Fibroblast of the aortic adventitia (primary cell): Measurements from ENCODE around the gene NTN3. TPM values are rescaled to one million over a fixed set of nuclear protein-coding genes. Genes with fewer than 3 reads are reported as not detected.
A peak's percentile ranks its signal among the peaks of the same experiment; 100 is the strongest.

Source experiments
- DNase-seq: peaks from one replicate; pipeline ENCODE4 v3.0.0-alpha.2; 2010; ENCODE audit warnings: low read depth
- H3K4me3 ChIP-seq: 2 replicates; pipeline ENCODE4 v1.5.1; 2011; ENCODE audit warnings: low read depth, mild to moderate bottlenecking, control low read depth, low read length, moderate library complexity
- total RNA-seq: library from RNA; depleted of rRNA; stranded (reverse); fragments of >200 nt; gene quantifications from 2 replicates; pipeline ENCODE4 v1.2.3, GENCODE V29; 2012; ENCODE audit warnings: low replicate concordance
- TF ChIP-seq, protein P1 (sequence below): IDR thresholded peaks from 2 replicates; pipeline ENCODE4 v1.5.1; 2011; ENCODE audit warnings: mild to moderate bottlenecking, low read length, control low read depth, inconsistent platforms; ENCODE audit not compliant: insufficient read depth

The NTN3 gene
- total RNA-seq, 1 donor, result 0.45 TPM

DNA sequence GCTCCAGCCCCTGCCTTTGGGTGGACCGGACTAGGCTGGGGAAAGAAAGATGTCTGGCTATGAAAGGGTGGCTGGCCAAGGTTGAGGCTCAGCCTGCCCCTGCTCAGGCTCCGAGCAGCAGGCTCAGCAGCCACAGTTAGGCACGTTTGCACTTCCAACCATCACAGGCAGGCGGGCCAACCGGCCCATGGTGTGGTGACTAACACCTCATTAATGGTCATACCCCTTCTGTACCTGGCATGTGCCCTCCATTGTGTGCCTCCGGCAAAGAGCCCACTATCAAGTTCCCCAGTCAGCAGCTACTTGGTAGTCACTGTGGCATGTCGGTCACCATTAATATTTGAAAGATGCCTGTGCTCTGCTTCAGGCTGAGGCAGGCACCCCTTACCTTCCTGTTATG is 10.6 kb downstream of the NTN3 start:
- TF ChIP-seq, protein P1, sequence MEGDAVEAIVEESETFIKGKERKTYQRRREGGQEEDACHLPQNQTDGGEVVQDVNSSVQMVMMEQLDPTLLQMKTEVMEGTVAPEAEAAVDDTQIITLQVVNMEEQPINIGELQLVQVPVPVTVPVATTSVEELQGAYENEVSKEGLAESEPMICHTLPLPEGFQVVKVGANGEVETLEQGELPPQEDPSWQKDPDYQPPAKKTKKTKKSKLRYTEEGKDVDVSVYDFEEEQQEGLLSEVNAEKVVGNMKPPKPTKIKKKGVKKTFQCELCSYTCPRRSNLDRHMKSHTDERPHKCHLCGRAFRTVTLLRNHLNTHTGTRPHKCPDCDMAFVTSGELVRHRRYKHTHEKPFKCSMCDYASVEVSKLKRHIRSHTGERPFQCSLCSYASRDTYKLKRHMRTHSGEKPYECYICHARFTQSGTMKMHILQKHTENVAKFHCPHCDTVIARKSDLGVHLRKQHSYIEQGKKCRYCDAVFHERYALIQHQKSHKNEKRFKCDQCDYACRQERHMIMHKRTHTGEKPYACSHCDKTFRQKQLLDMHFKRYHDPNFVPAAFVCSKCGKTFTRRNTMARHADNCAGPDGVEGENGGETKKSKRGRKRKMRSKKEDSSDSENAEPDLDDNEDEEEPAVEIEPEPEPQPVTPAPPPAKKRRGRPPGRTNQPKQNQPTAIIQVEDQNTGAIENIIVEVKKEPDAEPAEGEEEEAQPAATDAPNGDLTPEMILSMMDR, result no peak
- no peak for DNase-seq
- no peak overlapping the region for H3K4me3 ChIP-seq

DNA sequence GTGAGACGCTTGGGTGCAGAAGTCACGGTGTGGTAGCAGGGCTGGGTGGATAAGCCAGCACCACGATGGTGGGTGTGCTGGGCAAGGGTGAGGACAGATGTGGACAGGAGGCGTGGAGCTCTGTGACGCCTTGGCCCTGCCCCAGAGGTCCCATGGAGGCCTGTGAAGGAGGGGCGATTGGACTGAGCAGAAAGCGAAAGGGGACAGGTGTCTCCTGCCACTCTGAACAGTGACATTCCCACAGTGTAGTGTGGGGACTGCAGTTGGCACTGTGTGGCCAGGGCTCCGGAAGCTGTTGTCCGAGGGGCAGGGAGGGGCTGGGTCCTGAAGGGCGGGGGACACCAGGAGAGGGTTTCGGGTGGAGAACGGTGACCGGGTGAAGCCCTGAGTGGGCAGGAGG is 11.2 kb downstream of the NTN3 start:
- TF ChIP-seq, protein P1, result no peak
- DNase-seq, result no peak
- H3K4me3 ChIP-seq, result peak overlapping the region; percentile 56

DNA sequence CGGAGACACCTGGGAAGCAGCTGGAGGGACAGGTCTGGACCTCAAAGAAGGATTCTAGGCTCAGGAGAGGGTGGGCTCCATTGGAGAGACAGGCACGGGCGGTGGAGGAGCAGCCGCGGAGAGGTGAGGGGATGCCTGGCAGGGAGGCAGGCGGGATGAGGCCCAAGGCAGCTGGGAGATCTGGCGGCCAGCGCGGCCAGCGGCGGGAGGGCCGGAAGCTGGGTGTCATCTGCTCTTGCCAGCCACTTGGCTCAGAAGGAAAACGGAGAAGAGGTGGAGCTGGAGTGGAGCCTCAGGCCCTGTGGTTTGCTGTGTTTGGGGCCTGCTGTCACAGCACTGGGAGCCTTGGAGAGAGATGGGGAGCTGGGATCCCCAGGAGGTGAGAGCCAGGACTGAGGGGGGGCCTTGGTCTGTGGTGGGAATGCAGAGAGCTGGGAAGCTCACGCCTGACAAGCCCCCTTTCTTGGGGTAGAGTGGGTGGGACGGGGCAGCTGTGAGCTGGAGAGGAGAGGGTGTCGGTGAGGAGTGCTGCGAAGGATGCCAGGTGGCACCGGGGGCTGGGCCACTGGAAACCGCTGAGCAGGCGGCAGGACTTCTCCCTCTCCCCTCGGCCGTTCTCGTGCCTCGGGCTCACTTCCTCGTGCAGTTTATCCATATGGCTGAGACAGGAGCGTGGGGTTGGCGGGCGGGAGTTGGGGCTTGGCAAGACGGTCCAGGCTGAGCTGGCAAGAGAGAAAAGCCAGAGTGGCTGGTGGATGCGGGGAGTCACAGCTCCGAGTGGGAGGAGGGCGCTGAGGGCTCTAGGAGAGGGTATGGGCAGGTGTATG is 11.8 kb downstream of the NTN3 start:
- H3K4me3 ChIP-seq, result peak overlapping the region; percentile 56
- DNase-seq, result peak; percentile 64
- TF ChIP-seq, protein P1, result no peak

DNA sequence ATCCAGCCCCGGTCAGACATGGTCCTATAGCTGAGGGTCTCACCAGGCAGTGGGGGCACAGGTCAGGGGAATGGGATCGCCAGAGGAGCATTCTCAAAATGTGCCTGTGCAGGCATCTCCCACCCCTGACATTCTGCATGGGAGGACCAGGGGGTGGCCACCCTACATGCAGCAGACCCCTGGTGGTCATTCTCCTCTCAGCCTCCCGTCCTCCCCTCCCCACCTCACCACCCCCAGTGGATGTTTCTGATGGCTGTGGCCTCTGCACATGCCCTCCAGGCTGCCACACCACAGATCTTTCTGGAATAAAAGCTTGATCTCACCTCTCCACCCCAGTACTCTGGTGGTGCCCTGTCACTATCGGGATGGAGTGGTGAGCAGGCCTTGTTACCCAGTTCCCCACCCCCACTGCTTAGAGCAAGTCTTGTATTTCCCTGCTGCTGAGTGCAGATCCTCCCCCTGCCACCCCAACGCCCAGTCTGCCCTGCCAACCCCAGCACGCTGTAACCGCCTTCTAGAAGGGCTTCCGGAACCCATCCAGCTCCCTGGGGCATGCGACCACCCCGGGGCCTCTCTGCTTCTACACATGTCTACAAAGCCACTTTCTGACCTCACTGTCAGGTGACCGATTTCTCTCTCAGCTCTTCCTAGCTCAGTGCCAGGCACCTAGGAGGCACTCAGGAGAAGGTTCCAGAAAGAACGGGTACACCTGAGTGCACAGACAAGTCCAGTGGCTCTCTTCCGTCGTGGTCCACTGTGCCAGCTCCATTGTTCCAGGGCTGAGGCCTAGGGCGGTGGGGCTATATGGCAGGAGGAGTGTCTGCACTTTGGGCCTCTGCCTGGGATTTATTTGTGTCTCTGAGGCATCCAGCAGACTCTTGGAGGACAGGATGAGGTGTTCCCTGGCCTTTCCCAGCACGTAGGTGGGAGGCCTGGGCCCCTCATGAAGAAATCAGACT is 13.1 kb downstream of the NTN3 start:
- no peak for DNase-seq
- TF ChIP-seq, protein P1, result no peak
- no peak overlapping the region for H3K4me3 ChIP-seq

DNA sequence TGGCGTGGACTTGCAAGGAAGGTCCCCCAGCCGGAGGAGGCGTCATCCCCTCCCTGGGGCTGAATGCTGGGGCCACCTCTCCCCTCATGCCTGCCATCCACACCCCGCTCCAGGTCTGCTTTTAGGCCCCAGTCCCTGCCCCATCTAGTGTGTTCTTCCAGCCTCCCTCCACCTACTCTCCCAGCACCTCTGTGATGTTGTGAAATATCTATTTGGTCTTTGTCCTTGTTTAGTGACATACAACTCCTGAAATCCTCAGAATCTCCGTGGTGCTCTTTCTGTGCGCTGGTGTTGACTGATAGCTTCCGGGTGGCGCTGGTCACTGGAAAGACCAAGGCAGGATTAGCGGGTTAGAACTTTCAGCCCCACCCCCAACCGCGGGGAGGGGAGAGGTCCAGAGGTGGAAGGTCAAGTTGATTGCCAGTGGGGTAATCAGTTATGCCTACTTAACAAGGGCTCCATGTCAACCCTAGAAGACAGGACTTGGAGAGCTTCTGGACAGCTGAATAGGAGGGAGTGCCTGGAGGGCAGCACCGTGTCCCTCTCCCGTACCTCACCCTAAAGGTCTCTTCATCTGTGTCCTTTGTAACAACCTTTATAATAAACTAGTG is 13.9 kb downstream of the NTN3 start:
- no peak for DNase-seq
- H3K4me3 ChIP-seq, result no peak overlapping the region
- TF ChIP-seq, protein P1, result no peak

DNA sequence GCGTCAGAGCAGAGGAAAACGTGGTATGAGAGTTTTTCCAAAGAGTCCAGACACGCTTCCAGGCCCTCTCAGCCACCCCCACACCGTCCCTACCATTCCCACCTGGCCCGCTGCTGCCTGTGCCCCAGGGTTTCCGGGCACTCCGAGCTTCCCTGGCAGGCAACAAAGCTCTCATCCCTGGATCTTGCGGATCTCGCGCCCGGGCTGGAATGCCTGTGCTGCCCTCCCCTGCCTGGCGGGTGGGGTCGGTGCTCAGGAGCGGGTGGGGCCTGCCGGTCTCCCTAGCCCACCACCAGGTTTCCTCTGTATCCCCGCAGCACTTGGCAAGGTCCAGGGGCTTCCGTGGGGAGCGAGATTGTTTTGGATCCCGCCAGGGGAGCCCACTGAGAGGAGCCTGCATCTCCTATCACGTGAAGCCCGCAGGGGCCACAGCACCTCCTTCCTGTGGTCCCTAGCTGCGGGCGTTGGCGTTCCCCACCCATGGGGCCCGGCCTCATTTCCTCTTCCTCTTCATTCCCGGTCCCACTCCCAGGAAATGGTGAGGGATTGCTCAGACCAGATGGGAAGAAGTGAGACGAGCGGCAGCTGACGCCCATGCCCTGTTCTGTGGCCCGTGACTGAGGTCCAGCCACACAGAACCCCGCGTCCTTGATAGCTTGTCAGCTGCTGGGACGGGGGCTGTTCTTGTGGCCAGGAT is 14.9 kb downstream of the NTN3 start:
- DNase-seq, result no peak
- H3K4me3 ChIP-seq, result no peak overlapping the region
- TF ChIP-seq, protein P1, result no peak
